Fibroblast of skin of right quadriceps (primary cell): ENCODE data around the gene NR3C2.

Experiments
- DNase-seq: peaks from one replicate; pipeline ENCODE4 v3.0.0-alpha.2; 2013

Gene NR3C2

GRCh38 chr4:148034813-148035212 is 407.4 kb downstream of the NR3C2 start:
- DNase-seq = no peak

GRCh38 chr4:148030193-148030873 is 411.9 kb downstream of the NR3C2 start:
- peak; percentile 77 for DNase-seq

- DNase-seq = no peak
Observed at GRCh38 chr4:148029781-148030180, 412.4 kb downstream of the NR3C2 start.
